A549 treated with Hydrocortisone at 1 μM for 4 hours (cell line): ENCODE measurements around the gene ULK2. TPM values are rescaled to one million over a fixed set of nuclear protein-coding genes. Genes with fewer than 3 reads are reported as not detected.

Experiments used
- total RNA-seq: library from RNA; stranded (reverse); fragments of 200-300 nt; extraction: Qiagen RNA extraction; gene quantifications from 5 replicates; pipeline ENCODE4 v1.2.3, GENCODE V29; 2022

Gene ULK2
- total RNA-seq: 11.9 to 18.6 TPM (median 16.2 TPM) in 5 replicates

DNA sequence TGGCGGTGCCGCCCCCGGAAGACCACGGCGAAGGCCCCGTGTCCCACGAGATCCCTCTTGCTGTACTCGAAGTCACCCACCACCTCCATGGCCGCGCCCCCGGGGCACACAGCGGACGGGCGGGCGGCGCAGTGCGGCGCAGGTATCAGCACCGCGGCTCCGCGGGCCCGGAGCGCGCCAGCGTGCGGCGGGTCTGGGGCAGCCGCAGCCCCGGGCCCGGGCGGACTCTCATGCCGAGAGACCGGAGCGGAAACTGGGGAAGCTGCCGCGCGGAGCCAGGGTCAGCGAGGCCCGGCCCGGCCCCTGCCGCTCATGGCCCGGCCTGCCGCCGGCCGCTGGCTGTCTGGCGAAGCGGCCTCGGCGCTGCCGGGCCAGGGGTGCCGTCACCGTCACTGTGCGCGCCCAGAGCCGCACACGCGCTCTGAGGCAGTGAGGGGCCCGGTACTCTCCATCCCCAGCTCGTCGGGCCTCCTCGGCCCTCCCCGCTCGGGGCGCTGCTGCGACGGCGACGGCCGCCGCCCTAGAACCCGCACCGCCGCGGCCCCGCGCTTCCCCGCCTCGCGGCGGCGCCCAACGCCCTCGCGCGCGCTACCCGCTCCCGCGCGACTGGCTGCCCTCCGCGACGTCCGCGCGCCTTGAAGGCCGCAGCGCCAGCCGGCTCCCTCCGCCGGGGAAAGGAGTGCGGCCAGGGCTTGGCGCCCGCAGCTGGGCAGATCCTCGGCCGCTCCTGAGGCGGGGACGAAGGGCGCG is at the start of gene ULK2:
Gene ULK2 (minus strand): TSS at position 608 of the 750 bp plus-strand sequence. CDS start 519 bp downstream, at position 89.

DNA sequence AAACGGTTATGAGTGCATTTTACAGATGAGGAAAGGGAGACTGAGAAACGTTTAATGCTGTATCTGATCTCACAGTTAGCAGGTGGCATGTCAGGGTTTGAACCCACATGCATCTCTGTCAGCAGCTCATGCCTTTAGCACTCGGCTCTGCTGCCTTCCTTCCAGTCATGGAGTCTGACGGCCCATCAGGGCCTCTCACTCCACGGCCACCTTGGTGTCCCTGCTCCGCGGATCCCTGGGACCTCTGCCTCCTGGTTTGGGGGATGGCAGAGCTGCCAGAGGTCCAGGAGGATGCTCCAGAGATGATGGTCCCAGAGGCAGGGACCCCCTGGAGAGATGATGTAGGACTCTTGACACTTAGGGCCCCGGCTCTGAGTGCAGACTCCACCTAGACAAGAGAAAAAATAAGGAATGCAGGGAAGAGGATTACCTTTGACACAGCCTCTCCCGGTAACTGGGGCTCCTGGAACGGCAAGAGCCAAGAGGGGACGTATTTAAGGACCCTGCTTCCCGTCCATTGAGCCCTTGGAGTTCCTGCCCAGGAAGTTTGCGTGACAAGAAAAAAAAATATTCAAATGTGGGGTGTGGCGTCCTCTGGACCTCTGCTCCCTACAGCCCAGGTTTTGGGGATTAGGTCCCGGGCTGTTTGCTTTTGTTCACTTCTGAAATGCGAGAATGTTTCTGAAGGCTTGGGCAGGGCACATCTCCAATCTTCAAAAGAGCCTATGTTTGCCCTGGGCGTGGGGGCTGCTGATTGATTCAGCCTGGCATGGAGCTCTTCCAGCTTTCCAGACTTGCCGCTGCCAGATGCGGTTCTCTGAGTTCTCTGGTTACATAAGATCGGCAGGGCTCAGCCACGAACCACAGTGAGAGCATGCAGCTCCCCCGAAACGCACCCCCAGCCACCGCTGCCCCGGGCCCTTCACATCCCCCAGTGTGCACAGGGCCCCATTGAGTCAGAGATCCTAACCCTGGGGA is 119.6 kb downstream of the ULK2 start, which contains the start of gene ALDH3A1:
Gene ALDH3A1 (minus strand): TSS at position 470 of the 978 bp plus-strand sequence. CDS start 3,169 bp downstream, outside the sequence.

Other genes starting within 250 kb of the ULK2 start
- 153 to 181 TPM (median 170 TPM) in 5 replicates for gene ALDH3A2, start 219.2 kb downstream of the ULK2 start, total RNA-seq
- 0.05 to 0.12 TPM (median 0.09 TPM) in 5 replicates for gene SLC47A2, start 151.4 kb downstream of the ULK2 start, total RNA-seq
- 766 to 1,130 TPM (median 782 TPM) in 5 replicates for gene ALDH3A1, start 119.6 kb downstream of the ULK2 start, total RNA-seq
- gene AKAP10, start 109.9 kb upstream of the ULK2 start, total RNA-seq: 20.3 to 26.5 TPM (median 23.8 TPM) in 5 replicates
- gene SPECC1, start 141.4 kb upstream of the ULK2 start, total RNA-seq: 43.8 to 60.1 TPM (median 46.2 TPM) in 5 replicates